GM12864 (cell line): ENCODE data around the gene OR2J2.
"Not testable (repeated sequence)": the region's sequence is repeated elsewhere in the genome, so short reads cannot be mapped to it uniquely, and the experiment has no call there.

Experiments
- DNase-seq: peaks from one replicate; pipeline ENCODE4 v3.0.0-alpha.2; 2011; ENCODE audit warnings: low read depth
- H3K4me3 ChIP-seq: 2 replicates; pipeline ENCODE4 v1.5.1; 2011; ENCODE audit warnings: mild to moderate bottlenecking, low read depth, low read length, control low read depth
- CTCF ChIP-seq: IDR thresholded peaks from 2 replicates; pipeline ENCODE4 v1.5.1; 2011; ENCODE audit warnings: low read depth, mild to moderate bottlenecking, moderate library complexity, low read length, control low read depth, inconsistent platforms; ENCODE audit errors: missing control alignments

The OR2J2 gene

GRCh38 chr6:29200767-29201662 lies 30.3 kb downstream of the OR2J2 start:
- DNase-seq, result no peak
- H3K4me3 ChIP-seq, result no peak overlapping the region
- no peak for TF ChIP-seq CTCF

GRCh38 chr6:29201966-29202365 lies 31.3 kb downstream of the OR2J2 start:
- TF ChIP-seq CTCF, result no peak

GRCh38 chr6:29211488-29211887 lies 40.8 kb downstream of the OR2J2 start:
- no peak for TF ChIP-seq CTCF
- no peak overlapping the region for H3K4me3 ChIP-seq
- DNase-seq, result no peak

More at GRCh38 chr6:29201966-29202365, 31.3 kb downstream of the OR2J2 start:
- no peak for DNase-seq
- no peak overlapping the region for H3K4me3 ChIP-seq

- TF ChIP-seq CTCF, result no peak
- H3K4me3 ChIP-seq, result no peak overlapping the region
- DNase-seq, result no peak
Measured at GRCh38 chr6:29216528-29216927, 45.8 kb downstream of the OR2J2 start.

GRCh38 chr6:29217242-29217641 lies 46.5 kb downstream of the OR2J2 start:
- not testable (repeated sequence) for H3K4me3 ChIP-seq

GRCh38 chr6:29218056-29218455 lies 47.3 kb downstream of the OR2J2 start:
- DNase-seq, H3K4me3 ChIP-seq: not testable (repeated sequence)

More at GRCh38 chr6:29217242-29217641, 46.5 kb downstream of the OR2J2 start:
- not testable (repeated sequence) for DNase-seq
